HepG2 (cell line): ENCODE measurements around the gene CCN6. TPM values are rescaled to one million over a fixed set of nuclear protein-coding genes. Genes with fewer than 3 reads are reported as not detected.

Experiments used
- ARID5B ChIP-seq: IDR thresholded peaks from 2 replicates; pipeline ENCODE4 v1.4.0; 2020; ENCODE audit warnings: mild to moderate bottlenecking, missing genetic modification reagents
- LCORL ChIP-seq, 2 experiments: fragments of 450-650 bp in 1 of 2; sonication (generic) in 1 of 2; formaldehyde crosslinking in 1 of 2; IDR thresholded peaks; 2 replicates each; pipeline versions ENCODE4 v1.5.0 to v1.6.1; 2017 to 2020; ENCODE audit warnings: antibody characterized with exemption in 1 of 2, missing genetic modification reagents in 1 of 2
- MAX ChIP-seq: IDR thresholded peaks from 2 replicates; pipeline ENCODE4 v1.6.1; 2012; ENCODE audit warnings: inconsistent platforms
- MLXIP ChIP-seq: sonication (generic); formaldehyde crosslinking; IDR thresholded peaks from 2 replicates; pipeline ENCODE4 v1.9.0; 2021; ENCODE audit warnings: missing genetic modification reagents, borderline replicate concordance
- NFE2L2 ChIP-seq: fragments of 150-350 bp; IDR thresholded peaks from 2 replicates; pipeline ENCODE4 v1.6.1; 2014; ENCODE audit warnings: low read length
- NR2C2 ChIP-seq: sonication (generic); formaldehyde crosslinking; IDR thresholded peaks from 2 replicates; pipeline ENCODE4 v1.4.0; 2020; ENCODE audit warnings: missing genetic modification reagents, mild to moderate bottlenecking, moderate library complexity, borderline replicate concordance
- REPIN1 ChIP-seq: sonication (generic); formaldehyde crosslinking; IDR thresholded peaks from 2 replicates; pipeline ENCODE4 v1.8.0; 2022; ENCODE audit warnings: missing genetic modification reagents, low read depth, mild to moderate bottlenecking, borderline replicate concordance
- TBL1XR1 ChIP-seq: fragments of 150-350 bp; IDR thresholded peaks from 2 replicates; pipeline ENCODE4 v1.6.1; 2014; ENCODE audit warnings: borderline replicate concordance, low read length; ENCODE audit not compliant: partially characterized antibody
- ZBTB3 ChIP-seq: sonication (generic); formaldehyde crosslinking; IDR thresholded peaks from 2 replicates; pipeline ENCODE4 v1.4.0; 2020; ENCODE audit warnings: low read depth, mild to moderate bottlenecking, moderate library complexity, missing genetic modification reagents, borderline replicate concordance
- ZMYM3 ChIP-seq: sonication (generic); formaldehyde crosslinking; IDR thresholded peaks from 2 replicates; pipeline ENCODE4 v1.5.1; 2020; ENCODE audit warnings: mild to moderate bottlenecking, missing genetic modification reagents
- ZNF33A ChIP-seq: sonication (generic); formaldehyde crosslinking; IDR thresholded peaks from 2 replicates; pipeline ENCODE4 v1.5.1; 2020; ENCODE audit warnings: missing genetic modification reagents, mild to moderate bottlenecking, moderate library complexity, borderline replicate concordance
- ZNF512 ChIP-seq: sonication (generic); formaldehyde crosslinking; IDR thresholded peaks from 2 replicates; pipeline ENCODE4 v1.4.0; 2020; ENCODE audit warnings: mild to moderate bottlenecking, missing genetic modification reagents
- ZNF564 ChIP-seq: sonication (generic); formaldehyde crosslinking; IDR thresholded peaks from 2 replicates; pipeline ENCODE4 v1.8.1; 2023; ENCODE audit warnings: mild to moderate bottlenecking, missing genetic modification reagents
- ZNF569 ChIP-seq: sonication (generic); formaldehyde crosslinking; IDR thresholded peaks from 2 replicates; pipeline ENCODE4 v1.5.0; 2020; ENCODE audit warnings: mild to moderate bottlenecking, missing genetic modification reagents, moderate library complexity, borderline replicate concordance
- ZNF776 ChIP-seq: sonication (generic); formaldehyde crosslinking; IDR thresholded peaks from 2 replicates; pipeline ENCODE4 v1.4.0; 2020; ENCODE audit warnings: mild to moderate bottlenecking, missing genetic modification reagents
- ZNF784 ChIP-seq: sonication (generic); formaldehyde crosslinking; IDR thresholded peaks from 2 replicates; pipeline ENCODE4 v1.5.1; 2020; ENCODE audit warnings: missing genetic modification reagents, mild to moderate bottlenecking, borderline replicate concordance
- ZNF878 ChIP-seq: sonication (generic); formaldehyde crosslinking; IDR thresholded peaks from 2 replicates; pipeline ENCODE4 v1.8.1; 2023; ENCODE audit warnings: mild to moderate bottlenecking, missing genetic modification reagents, moderate library complexity
- ZNF891 ChIP-seq: sonication (generic); formaldehyde crosslinking; IDR thresholded peaks from 2 replicates; pipeline ENCODE4 v1.5.0; 2020; ENCODE audit warnings: mild to moderate bottlenecking, missing genetic modification reagents
- polyA plus RNA-seq, 8 experiments: library from polyadenylated mRNA; depleted of rRNA in 3 of 8; stranded (reverse) in 7 of 8; unstranded in 1 of 8; fragments of >200 nt; fragmentation: Illumina TruSeq in 4 of 8; extraction: Trizol in 4 of 8; gene quantifications; 2 replicates each; pipeline versions ENCODE4 v1.2.1 to v1.2.3, GENCODE V29; 2011 to 2016; ENCODE audit warnings: low read depth in 4 of 8, missing spikeins in 1 of 8, mixed read lengths in 1 of 8; ENCODE audit not compliant: insufficient read depth in 1 of 8
- total RNA-seq, 5 experiments: library from RNA; depleted of rRNA; stranded (reverse); fragments of >200 nt; fragmentation: Illumina TruSeq; extraction: Trizol; gene quantifications; 2 replicates each; pipeline ENCODE4 v1.2.3, GENCODE V29; 2016; ENCODE audit warnings: low read depth in 1 of 5

Gene CCN6
- total and polyA plus RNA-seq, 2 of the 13 experiments (the other 11 are each of a cell fraction or from before 2014, with no cell fraction given) = not detected

GRCh38 chr6:112029045-112029822 lies 24.7 kb upstream of the CCN6 start (continued):
- TF ChIP-seq ZNF512 = no peak
- TF ChIP-seq ARID5B (CRISPR knock-in tag) = 0 out of 2 replicates have a peak, but pooled peaks have one; percentile 8
- no peak for TF ChIP-seq ZNF569 (CRISPR knock-in tag)
- no peak for TF ChIP-seq MLXIP (CRISPR knock-in tag)
- TF ChIP-seq NR2C2 (CRISPR knock-in tag) = no peak
- TF ChIP-seq TBL1XR1 = no peak
- TF ChIP-seq ZNF784 = no peak
- TF ChIP-seq ZBTB3 (CRISPR knock-in tag) = no peak
- TF ChIP-seq MAX = no peak
- no peak for TF ChIP-seq ZNF891 (CRISPR knock-in tag)
- 0 out of 2 replicates have a peak, but pooled peaks have one; percentile 31 for TF ChIP-seq ZNF878
- no peak for TF ChIP-seq NFE2L2
- TF ChIP-seq ZNF776 = no peak
- no peak for TF ChIP-seq ZNF33A
- peak; percentile 13; the same call in 1 of the 2 replicates for TF ChIP-seq ZMYM3 (CRISPR knock-in tag)
- no peak for TF ChIP-seq REPIN1 (CRISPR knock-in tag)
- TF ChIP-seq LCORL (IDR thresholded peaks at IDR 0.05) = no peak
- TF ChIP-seq LCORL (CRISPR knock-in tag; IDR thresholded peaks at IDR 0.05) = no peak
- TF ChIP-seq ZNF564 (CRISPR knock-in tag) = no peak
